ENCODE data around the gene WASF3. TPM values are rescaled to one million over a fixed set of nuclear protein-coding genes. Genes with fewer than 3 reads are reported as not detected.

Gene WASF3
- total and polyA plus RNA-seq, 2 donors from 2014 or later, result 3.7 to 18.5 TPM

DNA sequence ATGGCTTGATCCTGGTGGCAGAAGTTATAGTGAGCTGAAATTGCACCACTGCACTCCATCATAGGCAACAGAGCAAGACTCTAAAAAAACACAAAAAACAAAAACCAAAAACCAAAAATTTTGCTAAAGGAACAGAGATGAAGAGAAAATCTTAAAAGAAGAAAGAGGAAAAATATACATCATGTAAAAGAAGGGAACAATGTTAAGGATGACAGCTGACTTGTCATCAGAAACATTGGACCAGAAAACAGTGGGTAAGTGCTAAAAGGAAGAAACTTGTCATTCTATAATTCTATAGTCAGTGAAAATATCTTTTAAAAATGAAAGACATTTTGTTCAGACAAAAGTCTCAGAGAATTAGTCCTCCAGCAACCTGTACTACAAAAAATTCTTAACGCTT is 93.8 kb downstream of the WASF3 start:
- no peaks in the 10 kb centered on the region for H3K36me3 ChIP-seq (ENCODE audit: control insufficient read depth in 2 of 3, insufficient read depth in 3 of 3, low read length in 3 of 3)
- no peaks in the 10 kb centered on the region for H3K27me3 ChIP-seq (ENCODE audit: control insufficient read depth, insufficient read depth, low read length)
- DNase-seq (no peak), FAIRE-seq (no peak)
- no peak overlapping the region for H3K9ac ChIP-seq (ENCODE audit: low read length in 3 of 3)
- TF ChIP-seq, protein P1, sequence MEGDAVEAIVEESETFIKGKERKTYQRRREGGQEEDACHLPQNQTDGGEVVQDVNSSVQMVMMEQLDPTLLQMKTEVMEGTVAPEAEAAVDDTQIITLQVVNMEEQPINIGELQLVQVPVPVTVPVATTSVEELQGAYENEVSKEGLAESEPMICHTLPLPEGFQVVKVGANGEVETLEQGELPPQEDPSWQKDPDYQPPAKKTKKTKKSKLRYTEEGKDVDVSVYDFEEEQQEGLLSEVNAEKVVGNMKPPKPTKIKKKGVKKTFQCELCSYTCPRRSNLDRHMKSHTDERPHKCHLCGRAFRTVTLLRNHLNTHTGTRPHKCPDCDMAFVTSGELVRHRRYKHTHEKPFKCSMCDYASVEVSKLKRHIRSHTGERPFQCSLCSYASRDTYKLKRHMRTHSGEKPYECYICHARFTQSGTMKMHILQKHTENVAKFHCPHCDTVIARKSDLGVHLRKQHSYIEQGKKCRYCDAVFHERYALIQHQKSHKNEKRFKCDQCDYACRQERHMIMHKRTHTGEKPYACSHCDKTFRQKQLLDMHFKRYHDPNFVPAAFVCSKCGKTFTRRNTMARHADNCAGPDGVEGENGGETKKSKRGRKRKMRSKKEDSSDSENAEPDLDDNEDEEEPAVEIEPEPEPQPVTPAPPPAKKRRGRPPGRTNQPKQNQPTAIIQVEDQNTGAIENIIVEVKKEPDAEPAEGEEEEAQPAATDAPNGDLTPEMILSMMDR (IDR thresholded peaks at IDR 0.05; ENCODE audit: borderline replicate concordance, extremely low read depth, insufficient read depth), result no peak
- no peaks in the 10 kb centered on the region for H3K9me3 ChIP-seq (ENCODE audit: control insufficient read depth in 2 of 3, insufficient read depth in 1 of 3, low read length in 3 of 3)
- H3K4me1 ChIP-seq (ENCODE audit: control insufficient read depth in 2 of 3, insufficient read depth in 2 of 3, low read depth in 1 of 3, low read length in 3 of 3), result no peaks in the 10 kb centered on the region
- no peak overlapping the region for H3K4me3 ChIP-seq (ENCODE audit: low read length in 3 of 3)
- no peak overlapping the region for H3K27ac ChIP-seq (ENCODE audit: low read depth in 2 of 2, low read length in 2 of 2)
- intact Hi-C loops (cut with DNase I), result no loop called here

DNA sequence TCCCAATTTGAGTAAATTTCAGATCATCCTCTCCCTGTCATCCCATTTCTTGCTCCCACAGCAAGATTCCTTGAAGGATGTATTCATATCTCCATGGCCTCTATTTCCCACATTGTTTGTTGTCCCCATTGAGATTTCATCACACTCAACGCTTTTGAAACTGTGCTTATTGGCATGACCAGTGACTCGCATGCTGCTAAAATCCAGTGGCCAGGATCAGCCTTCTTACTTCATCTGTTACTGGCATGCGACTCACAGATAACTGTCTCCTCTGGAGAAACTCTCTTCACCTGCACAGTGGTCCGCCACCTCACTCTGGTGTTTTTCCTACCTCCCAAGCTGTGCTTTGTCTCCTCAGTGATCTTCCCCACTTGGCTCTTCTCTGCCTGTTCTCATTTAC is 95.8 kb downstream of the WASF3 start:
- FAIRE-seq (no peak), DNase-seq (no peak)
- no peaks in the 10 kb centered on the region for H3K4me1 ChIP-seq (ENCODE audit: control insufficient read depth in 2 of 3, insufficient read depth in 2 of 3, low read depth in 1 of 3, low read length in 3 of 3)
- no peak overlapping the region for H3K4me3 ChIP-seq (ENCODE audit: low read length in 3 of 3)
- intact Hi-C loops (cut with DNase I), result no loop called here
- no peak overlapping the region for H3K9ac ChIP-seq (ENCODE audit: low read length in 3 of 3)
- no peaks in the 10 kb centered on the region for H3K36me3 ChIP-seq (ENCODE audit: control insufficient read depth in 2 of 3, insufficient read depth in 3 of 3, low read length in 3 of 3)
- H3K27ac ChIP-seq (ENCODE audit: low read depth in 2 of 2, low read length in 2 of 2), result no peak overlapping the region
- TF ChIP-seq, protein P1 (IDR thresholded peaks at IDR 0.05; ENCODE audit: borderline replicate concordance, extremely low read depth, insufficient read depth), result no peak
- no peaks in the 10 kb centered on the region for H3K9me3 ChIP-seq (ENCODE audit: control insufficient read depth in 2 of 3, insufficient read depth in 1 of 3, low read length in 3 of 3)
- no peaks in the 10 kb centered on the region for H3K27me3 ChIP-seq (ENCODE audit: control insufficient read depth, insufficient read depth, low read length)

DNA sequence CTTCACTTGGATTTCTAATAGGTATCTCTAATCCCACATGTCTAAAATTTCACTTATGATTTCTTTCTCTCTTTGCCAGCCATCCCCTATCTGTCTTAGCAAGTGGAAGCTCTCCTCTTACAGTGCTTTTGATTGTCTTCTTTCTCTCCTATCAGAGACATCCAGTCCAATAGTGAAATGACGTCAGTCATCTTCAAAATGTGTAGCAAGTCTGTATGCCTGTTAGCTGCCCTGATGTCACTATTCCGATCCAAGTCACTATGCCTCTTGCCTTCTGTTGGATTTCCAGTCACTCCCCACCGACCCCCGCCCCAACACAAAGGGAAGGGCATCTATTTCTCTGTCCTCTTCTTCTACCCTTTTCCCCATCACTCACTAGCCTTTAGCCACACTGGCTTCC is 96.4 kb downstream of the WASF3 start:
- TF ChIP-seq, protein P1 (IDR thresholded peaks at IDR 0.05; ENCODE audit: borderline replicate concordance, extremely low read depth, insufficient read depth), result no peak
- H3K27ac ChIP-seq (ENCODE audit: low read depth in 2 of 2, low read length in 2 of 2), result no peak overlapping the region
- no peak overlapping the region for H3K9ac ChIP-seq (ENCODE audit: low read length in 3 of 3)
- peaks cover 0 to 2% (median 0%) of the 10 kb centered on the region in 3 donors for H3K4me1 ChIP-seq (ENCODE audit: control insufficient read depth in 2 of 3, insufficient read depth in 2 of 3, low read depth in 1 of 3, low read length in 3 of 3)
- no peaks in the 10 kb centered on the region for H3K27me3 ChIP-seq (ENCODE audit: control insufficient read depth, insufficient read depth, low read length)
- H3K4me3 ChIP-seq (ENCODE audit: low read length in 3 of 3), result no peak overlapping the region
- DNase-seq (no peak), FAIRE-seq (no peak)
- H3K9me3 ChIP-seq (ENCODE audit: control insufficient read depth in 2 of 3, insufficient read depth in 1 of 3, low read length in 3 of 3), result no peaks in the 10 kb centered on the region
- intact Hi-C loops (cut with DNase I), result no loop called here
- H3K36me3 ChIP-seq (ENCODE audit: control insufficient read depth in 2 of 3, insufficient read depth in 3 of 3, low read length in 3 of 3), result no peaks in the 10 kb centered on the region

DNA sequence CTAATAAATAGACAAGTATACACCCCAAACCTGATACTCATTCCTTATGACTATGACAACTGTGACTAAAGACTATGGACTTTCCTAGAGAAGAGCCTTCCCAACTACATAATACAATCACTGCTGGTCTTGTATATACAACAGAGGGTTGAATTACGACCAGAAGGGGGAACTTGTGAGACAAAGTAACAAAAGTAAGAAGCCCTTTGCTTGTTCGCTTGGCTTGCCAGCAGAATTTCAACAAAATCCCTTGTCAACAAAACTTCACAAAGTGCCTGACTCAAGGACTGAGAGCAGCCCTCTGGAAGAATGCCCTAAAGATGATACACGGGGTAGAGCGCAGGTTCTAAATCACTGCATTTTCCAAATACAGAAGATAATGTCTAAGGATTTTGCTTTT is 99.4 kb downstream of the WASF3 start:
- Histone ChIP-seq H3K36me3 (ENCODE audit: control insufficient read depth in 2 of 3, insufficient read depth in 3 of 3, low read length in 3 of 3) (no peaks in the 10 kb centered on the region), H3K27me3 (ENCODE audit: control insufficient read depth, insufficient read depth, low read length) (no peaks in the 10 kb centered on the region), H3K4me1 (ENCODE audit: control insufficient read depth in 2 of 3, insufficient read depth in 2 of 3, low read depth in 1 of 3, low read length in 3 of 3) (peaks cover 0 to 8% (median 0%) of the 10 kb centered on the region in 3 donors), H3K9ac (ENCODE audit: low read length in 3 of 3) (no peak overlapping the region), H3K27ac (ENCODE audit: low read depth in 2 of 2, low read length in 2 of 2) (no peak overlapping the region), H3K9me3 (ENCODE audit: control insufficient read depth in 2 of 3, insufficient read depth in 1 of 3, low read length in 3 of 3) (no peaks in the 10 kb centered on the region), H3K4me3 (ENCODE audit: low read length in 3 of 3) (no peak overlapping the region)
- no peak for FAIRE-seq
- peak in 2 of 5 donors; percentile 63 to 75 for DNase-seq
- TF ChIP-seq, protein P1 (IDR thresholded peaks at IDR 0.05; ENCODE audit: borderline replicate concordance, extremely low read depth, insufficient read depth), result peak; percentile 27
- intact Hi-C loops (cut with DNase I), result no loop called here
